GM08714 (cell line): Measurements from ENCODE around the gene FMNL2.
A peak's percentile ranks its signal among the peaks of the same experiment; 100 is the strongest.

Source experiments
- H3K4me3 ChIP-seq: fragments of 200-500 bp; sonication (Bioruptor generic); 2 replicates; pipeline ENCODE4 v1.5.1; 2014; ENCODE audit warnings: mild to moderate bottlenecking, low read length, inconsistent platforms
- ZNF274 ChIP-seq: IDR thresholded peaks from 2 replicates; pipeline ENCODE4 v1.6.1; 2012; ENCODE audit warnings: mild to moderate bottlenecking, low read depth, low read length

Gene FMNL2

GRCh38 chr2:152330235-152330866 is 4.6 kb upstream of the FMNL2 start:
- no peak overlapping the region for H3K4me3 ChIP-seq

DNA sequence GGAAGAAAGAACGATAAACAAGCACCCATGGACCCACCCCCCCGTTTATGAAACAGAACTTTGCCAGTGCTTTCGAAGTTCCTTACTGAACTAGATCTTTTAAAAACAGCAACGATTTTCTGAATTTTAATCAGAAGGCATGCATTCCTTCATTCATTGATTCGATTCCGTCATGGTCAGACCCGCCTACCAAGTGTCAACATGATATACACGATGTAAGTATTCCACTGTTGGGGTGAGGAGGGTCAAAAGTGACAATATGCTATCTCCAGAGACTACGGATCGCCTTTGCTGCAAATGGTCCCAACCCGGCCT is 316 bp upstream of the FMNL2 start:
- H3K4me3 ChIP-seq = peak overlapping the region; percentile 87; the same call in 1 of the 2 replicates
- no peak for TF ChIP-seq ZNF274

More at GRCh38 chr2:152330235-152330866, 4.6 kb upstream of the FMNL2 start:
- no peak for TF ChIP-seq ZNF274

- H3K4me3 ChIP-seq = peak overlapping the region; percentile 87
- no peak for TF ChIP-seq ZNF274
Observed at GRCh38 chr2:152335726-152336118, 748 bp downstream of the FMNL2 start.

- TF ChIP-seq ZNF274 = no peak
- H3K4me3 ChIP-seq = peak overlapping the region; percentile 87
Observed at GRCh38 chr2:152336119-152336853, 1.3 kb downstream of the FMNL2 start.

DNA sequence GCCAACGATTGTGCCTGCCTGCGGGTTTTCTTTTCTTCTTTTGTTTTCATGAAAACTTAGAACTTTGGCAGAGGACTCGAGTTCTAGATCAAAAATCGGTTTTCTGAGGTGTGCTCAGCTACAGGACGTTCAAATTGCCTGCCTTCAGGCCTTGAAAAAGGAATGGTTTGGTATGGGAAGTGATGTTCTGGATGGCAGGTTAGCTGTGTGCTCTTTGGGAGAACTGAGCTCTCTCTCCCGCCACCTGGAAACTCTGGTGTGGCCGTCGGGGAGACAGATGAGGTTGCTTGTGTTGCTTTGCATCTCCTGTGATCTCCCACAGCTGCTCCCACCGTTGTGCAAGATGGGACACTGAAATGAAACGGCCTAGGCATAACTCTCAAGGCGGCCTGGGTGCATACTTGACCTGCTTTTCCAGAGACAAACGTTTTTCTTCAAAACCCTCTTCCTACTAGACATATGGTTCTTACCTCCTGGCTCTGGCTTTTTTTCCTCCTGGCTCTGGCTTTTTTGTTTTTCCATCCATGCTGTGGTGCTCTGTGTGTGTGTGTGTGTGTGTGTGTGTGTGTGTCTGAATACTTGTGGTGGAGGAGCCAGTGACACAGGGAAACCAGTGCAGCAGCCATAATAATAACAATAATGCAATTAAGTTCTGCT is 2.0 kb downstream of the FMNL2 start:
- peak overlapping the region; percentile 87; the same call in 1 of the 2 replicates for H3K4me3 ChIP-seq
- TF ChIP-seq ZNF274 = no peak

DNA sequence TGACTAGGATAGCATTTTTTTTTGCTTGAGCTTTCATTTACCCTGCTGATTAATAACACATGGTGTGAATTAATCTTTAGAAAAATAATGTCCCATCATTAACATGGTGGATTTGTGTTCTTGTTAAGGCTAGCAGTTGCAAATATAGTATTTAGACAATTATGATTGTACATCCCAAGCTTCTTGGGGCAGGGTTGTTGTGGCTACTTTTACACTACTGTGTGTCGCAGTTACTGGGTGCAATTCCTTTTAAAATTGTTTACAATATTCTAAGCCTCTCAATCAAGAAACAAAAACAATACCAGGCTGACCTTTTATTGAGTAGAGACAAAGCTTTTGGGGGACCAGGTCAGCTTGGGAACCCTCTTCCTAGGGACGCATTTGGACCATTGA is 2.5 kb downstream of the FMNL2 start:
- H3K4me3 ChIP-seq = no peak overlapping the region
- no peak for TF ChIP-seq ZNF274

DNA sequence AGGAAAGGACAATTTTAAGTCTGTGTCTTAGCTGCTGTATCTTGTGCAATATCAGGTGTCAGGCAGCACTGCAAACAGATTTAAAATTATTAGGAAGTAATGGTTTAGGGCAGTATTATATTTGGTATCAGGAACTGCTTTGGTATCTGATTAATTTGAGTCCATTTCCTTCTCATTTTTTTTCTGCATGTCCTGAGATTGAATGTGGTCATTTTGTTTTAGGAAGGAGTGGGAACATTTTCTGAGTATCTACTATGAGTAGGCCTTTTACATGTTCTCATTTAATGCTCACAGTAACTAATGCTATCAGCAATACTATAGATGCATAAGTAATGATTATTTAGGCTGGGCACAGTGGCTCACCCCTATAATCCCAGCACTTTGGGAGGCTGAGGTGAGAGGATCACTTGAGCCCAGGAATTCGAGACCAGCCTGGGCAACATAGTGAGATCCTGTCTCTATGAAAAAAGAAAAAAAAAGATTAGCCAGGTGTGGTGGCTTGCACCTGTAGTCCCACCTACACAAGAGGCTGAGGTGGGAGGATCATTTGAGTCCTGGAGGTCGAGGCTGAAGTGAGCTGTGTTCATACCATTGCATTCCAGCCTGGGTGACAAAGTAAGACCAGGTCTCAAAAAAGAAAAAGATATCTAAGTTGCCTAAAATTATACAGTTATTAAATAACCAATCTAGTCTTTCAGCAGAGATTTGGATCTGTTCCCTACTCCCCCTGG is 4.7 kb downstream of the FMNL2 start:
- no peak for TF ChIP-seq ZNF274
- H3K4me3 ChIP-seq = no peak overlapping the region

DNA sequence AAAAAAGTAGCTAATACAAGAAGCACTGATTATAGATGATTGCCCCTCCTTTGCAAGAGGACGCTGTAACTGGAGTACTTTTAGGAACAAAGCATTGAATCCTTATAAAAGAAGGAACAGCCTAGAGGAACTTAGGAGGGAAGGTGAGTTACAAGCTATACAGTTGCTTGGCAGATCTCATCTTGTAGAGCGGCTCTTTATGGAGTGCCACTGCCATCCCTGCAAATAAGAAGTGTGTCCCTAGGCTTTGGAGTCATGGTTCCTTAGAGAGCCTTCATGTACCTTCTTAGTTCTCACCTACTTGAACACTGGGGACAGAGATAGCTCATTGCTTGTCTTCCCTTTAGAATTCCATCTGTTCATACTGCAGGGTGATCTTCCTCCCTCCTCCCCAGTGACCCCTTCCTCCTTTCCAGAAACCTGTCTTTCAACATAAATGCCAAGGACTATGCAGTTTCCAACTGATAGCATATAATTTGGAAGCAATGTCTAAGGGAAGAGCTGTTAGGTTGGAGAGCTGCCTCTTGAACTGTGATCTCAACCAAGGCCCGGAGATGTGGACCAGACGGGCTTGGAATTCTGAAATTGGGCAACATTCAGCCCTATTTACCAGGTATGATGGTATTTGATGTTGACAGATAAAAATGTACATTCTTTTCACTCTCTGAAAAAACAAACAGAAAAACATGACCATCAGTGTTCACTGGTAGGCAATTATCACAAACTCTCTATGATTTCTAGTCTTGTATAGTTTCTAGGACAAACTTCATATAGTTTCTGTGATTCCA is 7.5 kb downstream of the FMNL2 start:
- TF ChIP-seq ZNF274 = no peak
- H3K4me3 ChIP-seq = no peak overlapping the region

GRCh38 chr2:152343426-152343825 is 8.5 kb downstream of the FMNL2 start:
- no peak for TF ChIP-seq ZNF274
- H3K4me3 ChIP-seq = no peak overlapping the region

DNA sequence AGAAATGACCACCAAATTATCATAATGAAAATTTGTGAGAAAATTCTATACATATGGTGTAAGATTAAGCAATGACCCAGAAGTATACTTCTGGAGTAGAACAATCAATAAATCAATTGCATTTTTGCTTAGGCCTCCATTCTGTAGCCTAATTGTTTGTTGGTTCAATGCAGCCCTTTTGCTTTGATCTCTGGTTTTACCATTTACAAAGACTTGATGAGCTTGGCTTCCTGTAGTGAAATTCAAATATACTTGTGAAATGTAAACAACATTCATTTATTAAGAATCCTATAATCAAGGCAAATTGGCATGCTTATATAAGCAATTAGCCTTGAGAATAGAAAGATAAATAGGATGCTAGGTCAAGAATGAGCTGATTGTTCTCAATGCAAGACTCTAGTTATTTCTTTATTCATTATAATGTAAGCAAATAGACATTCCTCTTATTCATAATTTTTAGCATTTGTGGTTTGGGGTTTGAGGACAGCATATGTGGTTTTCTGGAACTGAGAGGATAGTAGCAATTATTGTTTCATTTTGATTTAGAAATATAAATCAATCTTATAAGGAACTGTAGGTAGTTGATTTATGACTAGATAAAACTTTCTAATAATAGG is 9.7 kb downstream of the FMNL2 start:
- no peak for TF ChIP-seq ZNF274

DNA sequence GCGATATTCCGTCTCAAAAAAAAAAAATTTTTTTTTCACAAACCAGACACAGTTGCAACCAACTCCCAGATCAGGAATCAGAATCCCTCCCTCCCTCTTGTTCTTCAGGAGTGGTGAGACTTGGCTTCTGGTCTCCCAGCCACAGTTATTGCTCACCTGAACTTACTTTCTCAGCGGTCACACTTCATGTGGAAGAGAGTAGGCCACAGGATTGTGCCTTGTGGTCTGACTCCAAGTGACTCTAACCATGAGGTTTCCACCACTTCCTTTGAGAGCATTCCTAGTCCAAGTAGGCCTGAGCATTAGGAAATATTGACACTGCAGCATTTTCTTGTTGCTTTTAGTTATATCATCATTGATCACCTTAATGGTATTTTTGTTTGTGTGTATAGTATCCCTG is 12.1 kb downstream of the FMNL2 start:
- no peak overlapping the region for H3K4me3 ChIP-seq
- TF ChIP-seq ZNF274 = no peak

More for the DNA sequence above, 9.7 kb downstream of the FMNL2 start:
- no peak overlapping the region for H3K4me3 ChIP-seq

DNA sequence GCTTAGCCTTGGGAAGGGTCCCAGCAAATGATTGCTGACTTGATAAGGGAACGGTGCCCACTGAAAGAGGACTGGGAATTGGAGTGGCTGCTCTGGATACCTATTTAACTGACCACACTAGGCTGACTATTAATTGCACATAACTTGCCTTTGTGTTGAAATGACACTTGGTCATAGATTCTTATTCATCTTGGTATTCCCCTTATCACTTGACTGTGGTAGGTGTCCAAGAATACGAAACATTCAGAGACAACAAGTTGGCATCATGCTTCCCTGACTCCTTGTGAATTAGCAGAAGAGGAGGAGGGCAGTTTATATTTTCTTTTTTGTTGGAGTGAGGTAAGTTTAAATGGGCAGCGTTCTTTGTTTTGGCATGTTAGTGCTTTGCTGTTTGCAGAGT is 13.4 kb downstream of the FMNL2 start:
- H3K4me3 ChIP-seq = no peak overlapping the region
- TF ChIP-seq ZNF274 = no peak

DNA sequence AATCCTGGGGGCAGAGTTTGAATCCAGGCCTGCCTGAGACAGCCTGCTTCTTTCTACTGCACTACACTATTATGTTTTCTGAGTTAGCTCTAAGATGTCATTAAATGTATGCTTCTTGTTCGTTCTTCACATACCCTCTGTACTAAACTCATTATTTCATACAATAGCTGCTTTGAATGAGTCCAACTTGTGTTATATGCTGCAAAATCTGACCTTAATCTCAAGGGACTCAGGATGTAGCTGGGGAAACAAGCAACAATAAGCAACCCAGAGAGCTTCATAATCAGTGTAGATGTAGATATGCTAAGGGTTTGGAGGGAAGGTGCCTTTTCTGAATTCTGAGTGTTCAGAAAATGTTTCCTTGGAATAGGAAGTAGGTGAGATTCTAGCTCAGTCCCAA is 14.4 kb downstream of the FMNL2 start:
- no peak for TF ChIP-seq ZNF274
- no peak overlapping the region for H3K4me3 ChIP-seq
